Endodermal cell (in vitro differentiated cells): Measurements from ENCODE around the gene IQCN. TPM values are rescaled to one million over a fixed set of nuclear protein-coding genes. Genes with fewer than 3 reads are reported as not detected.
A peak's percentile ranks its signal among the peaks of the same experiment; 100 is the strongest.

Source experiments
- DNase-seq: peaks from one replicate; pipeline ENCODE4 v3.0.0-alpha.2; 2017
- H3K27ac ChIP-seq: 2 replicates; pipeline ENCODE4 v1.5.1; 2013; ENCODE audit warnings: mild to moderate bottlenecking, low read depth, low read length, moderate library complexity
- H3K27me3 ChIP-seq: 2 replicates; pipeline ENCODE4 v1.6.1; 2013; ENCODE audit warnings: mild to moderate bottlenecking, low read length, moderate library complexity; ENCODE audit not compliant: insufficient read depth, control insufficient read depth, poor library complexity, severe bottlenecking
- H3K36me3 ChIP-seq: 2 replicates; pipeline ENCODE4 v1.7.0; 2013; ENCODE audit warnings: mild to moderate bottlenecking, low read length, moderate library complexity; ENCODE audit not compliant: control insufficient read depth, insufficient read depth
- H3K4me1 ChIP-seq: one replicate; pipeline ENCODE4 v1.7.0; 2013; ENCODE audit warnings: low read length; ENCODE audit not compliant: control insufficient read depth, insufficient read depth
- H3K4me3 ChIP-seq: 2 replicates; pipeline ENCODE4 v1.5.1; 2013; ENCODE audit warnings: mild to moderate bottlenecking, low read length, moderate library complexity
- H3K9ac ChIP-seq: 2 replicates; pipeline ENCODE4 v1.6.1; 2013; ENCODE audit warnings: mild to moderate bottlenecking, low read length, moderate library complexity; ENCODE audit not compliant: poor library complexity, severe bottlenecking; ENCODE audit errors: extremely low read depth
- H3K9me3 ChIP-seq: 2 replicates; pipeline ENCODE4 v1.6.1; 2013; ENCODE audit warnings: mild to moderate bottlenecking, low read length, moderate library complexity; ENCODE audit not compliant: control insufficient read depth
- H3K27ac Mint-ChIP-seq: 2 replicates; pipeline ENCODE4 v1.8.0; 2020; ENCODE audit warnings: mixed read lengths
- H3K27me3 Mint-ChIP-seq: 2 replicates; pipeline ENCODE4 v1.8.0; 2021; ENCODE audit warnings: mild to moderate bottlenecking, mixed read lengths; ENCODE audit not compliant: insufficient read depth
- H3K36me3 Mint-ChIP-seq: 2 replicates; pipeline ENCODE4 v1.8.0; 2020; ENCODE audit warnings: low read depth, mixed read lengths
- H3K4me1 Mint-ChIP-seq: 2 replicates; pipeline ENCODE4 v1.8.0; 2020; ENCODE audit warnings: mixed read lengths
- H3K4me3 Mint-ChIP-seq: 2 replicates; pipeline ENCODE4 v1.8.0; 2020; ENCODE audit warnings: mild to moderate bottlenecking, moderate library complexity, mixed read lengths
- H3K9me3 Mint-ChIP-seq: 2 replicates; pipeline ENCODE4 v1.8.0; 2020; ENCODE audit warnings: mild to moderate bottlenecking, mixed read lengths
- CTCF ChIP-seq: fragments of 200-600 bp; sonication (generic); conservative IDR thresholded peaks from 2 replicates; pipeline ENCODE4 v1.5.0; 2021; ENCODE audit warnings: antibody characterized with exemption, mild to moderate bottlenecking
- WGBS, 2 experiments: methylation state at CpG; one replicate each; pipeline versions ENCODE4 v1.1.5 to v1.1.7; 2013; ENCODE audit warnings: missing lambda C conversion rate in 2 of 2, mixed read lengths in 1 of 2; ENCODE audit not compliant: insufficient coverage in 1 of 2, insufficient read length in 1 of 2; 5-methylcytosine and 5-hydroxymethylcytosine counted together
- total RNA-seq, 2 donors: library from RNA; stranded (reverse); fragmentation: NEBNext Ultra II Directional in 1 of 2; extraction: Animal tissue kit (Norgen Biotek cat#: 25700) in 1 of 2; gene quantifications; 2 replicates in 1 of 2; 3 replicates in 1 of 2; pipeline ENCODE4 v1.2.1, GENCODE V29; 2021

Gene IQCN
- total RNA-seq, 2 donors from 2014 or later: 2.4 to 3.3 TPM

GRCh38 chr19:18298601-18299000 is 24.3 kb upstream of the IQCN start:
- H3K27ac Mint-ChIP-seq: no peak overlapping the region
- no peaks in the 10 kb centered on the region for H3K27me3 ChIP-seq
- H3K4me3 Mint-ChIP-seq: no peak overlapping the region
- peaks cover 7% of the 10 kb centered on the region for H3K4me1 Mint-ChIP-seq
- H3K9me3 ChIP-seq: no peaks in the 10 kb centered on the region
- H3K27me3 Mint-ChIP-seq: no peaks in the 10 kb centered on the region
- H3K36me3 ChIP-seq: no peaks in the 10 kb centered on the region
- no peak overlapping the region for H3K9ac ChIP-seq
- no peak overlapping the region for H3K4me3 ChIP-seq
- H3K27ac ChIP-seq: no peak overlapping the region
- H3K4me1 ChIP-seq: no peaks in the 10 kb centered on the region
- DNase-seq: no peak
- WGBS, 2 experiments: 90 to 91% methylated on average over 2 to 3 of the region's 6 CpGs
- no peaks in the 10 kb centered on the region for H3K9me3 Mint-ChIP-seq
- no peak for TF ChIP-seq CTCF
- no peaks in the 10 kb centered on the region for H3K36me3 Mint-ChIP-seq

DNA sequence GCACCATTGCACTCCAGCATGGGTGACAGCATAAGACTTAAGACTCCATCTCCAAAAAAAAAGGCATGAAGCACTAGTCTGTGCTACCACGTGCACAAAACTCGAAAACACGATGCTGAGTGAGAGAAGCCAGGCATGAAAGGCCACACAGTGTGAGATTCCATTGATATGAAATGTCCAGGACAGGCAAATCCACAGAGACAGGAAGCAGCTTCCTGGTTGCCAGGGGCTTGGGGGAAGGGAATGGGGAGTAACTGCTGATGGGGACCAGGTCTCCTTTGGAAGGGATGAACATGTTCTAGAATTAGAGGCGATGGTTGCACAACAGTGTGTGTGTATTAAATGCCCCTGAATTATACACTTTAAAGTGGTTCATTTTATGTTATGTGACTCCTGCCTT is 23.1 kb upstream of the IQCN start:
- Mint-ChIP-seq H3K27me3 (no peaks in the 10 kb centered on the region), H3K4me3 (no peak overlapping the region), H3K9me3 (no peaks in the 10 kb centered on the region), H3K27ac (no peak overlapping the region), H3K4me1 (peaks cover 8% of the 10 kb centered on the region), H3K36me3 (no peaks in the 10 kb centered on the region)
- no peak overlapping the region for H3K9ac ChIP-seq
- TF ChIP-seq CTCF: no peak
- no peaks in the 10 kb centered on the region for H3K36me3 ChIP-seq
- WGBS, 2 experiments: 69 to 76% methylated on average over 4 of the region's 4 CpGs
- no peak overlapping the region for H3K4me3 ChIP-seq
- H3K27me3 ChIP-seq: no peaks in the 10 kb centered on the region
- DNase-seq: peak; percentile 32
- no peak overlapping the region for H3K27ac ChIP-seq
- no peaks in the 10 kb centered on the region for H3K9me3 ChIP-seq
- no peaks in the 10 kb centered on the region for H3K4me1 ChIP-seq

DNA sequence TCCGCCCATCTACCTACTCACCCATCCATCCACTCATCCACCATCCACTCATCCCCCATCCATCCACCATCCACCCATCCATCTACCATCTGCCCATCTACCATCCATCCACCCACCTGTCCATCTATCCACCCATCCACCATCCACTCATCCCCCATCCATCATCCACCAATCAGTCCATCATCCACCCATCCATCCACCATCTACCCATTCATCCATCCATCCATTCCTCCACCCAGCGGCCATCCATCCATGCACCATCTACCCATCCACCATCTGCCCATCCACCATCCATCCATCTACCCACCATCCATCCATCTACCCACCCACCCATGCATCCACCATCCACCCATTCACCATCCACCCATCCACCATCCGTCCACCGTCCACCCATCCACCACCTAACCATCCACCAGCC is 20.8 kb upstream of the IQCN start:
- no peaks in the 10 kb centered on the region for H3K36me3 Mint-ChIP-seq
- peaks cover 9% of the 10 kb centered on the region for H3K4me1 Mint-ChIP-seq
- no peaks in the 10 kb centered on the region for H3K27me3 ChIP-seq
- H3K4me3 ChIP-seq: no peak overlapping the region
- no peak overlapping the region for H3K27ac ChIP-seq
- no peaks in the 10 kb centered on the region for H3K4me1 ChIP-seq
- no peaks in the 10 kb centered on the region for H3K27me3 Mint-ChIP-seq
- DNase-seq: no peak
- H3K36me3 ChIP-seq: no peaks in the 10 kb centered on the region
- no peak overlapping the region for H3K9ac ChIP-seq
- H3K9me3 Mint-ChIP-seq: no peaks in the 10 kb centered on the region
- no peak overlapping the region for H3K4me3 Mint-ChIP-seq
- no peak for TF ChIP-seq CTCF
- WGBS, 2 experiments: 73 to 93% methylated on average over 2 to 4 of the region's 4 CpGs
- no peaks in the 10 kb centered on the region for H3K9me3 ChIP-seq
- H3K27ac Mint-ChIP-seq: no peak overlapping the region
